UCSD-AML1 (cell line): ENCODE results near the gene PABPN1.

ENCODE experiments used
- DNase-seq: peaks from one replicate; lab custom pipeline; 2025; ENCODE audit not compliant: unreplicated experiment; lab: John Stamatoyannopoulos, UW

PABPN1 gene

DNA sequence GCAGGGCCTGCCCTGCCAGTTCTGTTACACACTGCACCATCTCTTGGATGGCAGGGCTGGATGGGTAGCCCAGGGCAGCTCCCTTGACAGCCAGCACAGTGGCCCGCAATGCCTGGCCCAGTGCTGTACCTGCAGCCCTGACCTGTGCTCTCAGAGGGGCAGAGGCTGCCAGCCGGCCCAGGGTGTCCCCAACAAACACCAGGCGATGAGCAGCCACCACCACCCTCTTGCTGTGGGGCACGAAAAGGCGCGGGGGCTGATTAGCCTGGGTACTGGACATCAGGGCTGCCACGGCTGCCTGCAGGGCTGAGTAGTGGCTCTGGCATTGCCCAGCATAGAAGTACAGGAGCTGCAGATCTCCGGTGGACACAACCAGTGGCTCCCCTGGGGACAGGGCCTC, 36.0 kb downstream of the PABPN1 start:
- no peak for DNase-seq

DNA sequence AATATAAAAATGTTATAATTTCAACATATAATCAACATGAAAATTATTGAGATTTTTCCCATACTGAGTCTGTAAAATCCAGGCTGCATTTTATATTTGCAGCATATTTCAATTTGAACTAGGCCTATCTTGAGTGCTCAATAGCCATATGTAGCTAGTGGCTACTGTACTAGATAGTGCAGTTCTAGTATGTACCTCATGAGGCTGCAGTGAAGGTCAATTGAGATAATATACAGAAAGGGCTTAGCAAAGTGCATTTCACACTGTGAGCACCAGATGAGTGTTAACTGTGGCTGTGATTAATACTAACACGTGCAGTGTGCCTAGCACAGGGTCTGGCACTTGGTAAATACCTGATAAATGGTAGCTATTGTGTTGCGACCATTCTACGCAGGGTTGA, 36.8 kb downstream of the PABPN1 start:
- DNase-seq: no peak

DNA sequence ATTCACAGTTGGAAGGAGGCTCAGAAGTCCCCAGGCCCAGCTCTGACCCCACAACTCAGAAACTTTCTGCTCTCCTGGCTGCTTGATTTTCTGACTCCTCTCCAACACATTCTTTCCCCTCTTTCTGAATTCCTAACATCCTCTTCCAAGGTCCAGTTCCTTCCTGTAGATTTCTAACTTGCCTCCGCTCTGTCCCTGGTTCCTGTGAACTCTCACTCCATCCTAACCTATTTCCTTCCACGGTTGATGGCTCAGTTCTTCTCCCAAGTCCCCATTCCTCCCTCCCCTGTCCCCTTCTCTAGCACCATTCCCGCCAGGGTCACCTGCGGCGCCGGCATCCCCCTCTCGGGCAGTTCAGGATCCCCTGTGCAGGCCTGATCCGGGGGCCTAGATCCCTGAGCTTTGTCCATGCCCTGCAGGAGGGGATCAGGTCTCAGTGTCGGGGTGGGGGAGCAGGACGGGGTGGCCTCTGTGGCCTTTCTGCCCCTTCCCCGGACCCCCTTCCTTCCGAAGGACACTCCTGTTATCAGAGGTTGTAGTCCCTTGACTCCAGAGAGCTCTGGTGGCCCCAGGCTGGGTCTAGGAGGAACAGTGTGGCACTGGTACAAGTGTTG, 37.4 kb downstream of the PABPN1 start:
- DNase-seq: no peak

DNA sequence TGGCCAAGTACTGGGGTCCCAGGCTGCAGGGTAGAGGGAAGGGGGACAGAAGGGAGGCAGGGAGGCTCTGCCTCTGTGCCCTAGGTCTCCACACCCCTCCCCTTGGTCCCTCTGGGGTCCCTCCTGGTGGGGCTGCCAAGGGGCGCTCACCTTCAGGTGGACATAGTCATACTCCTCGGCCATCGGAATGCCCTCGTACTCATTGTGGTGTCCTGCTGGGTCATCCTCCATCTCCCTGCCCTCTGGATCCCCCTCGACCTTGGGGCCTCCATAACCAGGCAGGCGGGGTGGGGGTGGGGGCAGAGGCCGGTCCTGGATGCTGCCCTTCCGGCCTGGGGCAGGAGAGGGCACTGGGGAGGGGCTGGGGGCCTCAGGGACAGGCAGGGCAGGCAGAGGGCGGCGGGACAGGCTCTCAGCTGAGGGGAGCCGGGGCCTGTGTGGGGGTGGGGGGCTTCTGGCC, 37.9 kb downstream of the PABPN1 start:
- no peak for DNase-seq

DNA sequence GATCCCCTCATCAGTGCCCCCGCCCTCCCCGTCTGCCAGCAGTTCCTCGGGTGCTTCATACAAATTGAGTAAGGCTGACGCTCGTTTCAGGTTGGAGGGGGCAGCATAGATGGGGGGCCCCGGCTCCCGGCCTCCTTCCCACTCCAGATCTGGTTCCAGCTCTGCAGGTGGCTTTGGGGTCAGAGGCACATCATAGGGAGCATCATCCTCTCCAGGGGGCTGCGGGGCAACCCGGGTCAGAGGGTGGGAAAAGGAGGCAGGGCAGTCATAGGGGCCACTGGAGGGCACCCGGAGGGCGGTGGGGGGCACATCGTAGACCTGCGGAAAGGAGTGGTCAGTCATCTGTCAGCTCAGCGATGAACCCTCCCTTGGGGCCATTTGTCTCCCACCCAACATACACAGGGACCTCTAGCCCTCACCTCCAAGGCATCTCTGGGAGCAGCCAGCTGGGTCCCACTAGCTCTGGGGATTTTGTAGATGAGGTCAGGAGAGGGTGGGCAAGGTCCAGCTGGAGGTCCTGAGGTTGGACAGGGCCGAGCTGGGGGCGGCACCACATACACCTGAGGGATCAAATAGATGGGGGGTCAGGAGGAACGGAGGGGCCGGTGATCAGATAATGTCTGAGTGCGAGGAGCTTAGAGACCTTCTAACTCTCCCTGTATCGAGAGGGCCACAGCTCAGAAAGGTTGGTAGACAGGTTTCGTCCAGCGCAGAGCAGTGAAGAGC, 38.6 kb downstream of the PABPN1 start:
- DNase-seq: no peak

DNA sequence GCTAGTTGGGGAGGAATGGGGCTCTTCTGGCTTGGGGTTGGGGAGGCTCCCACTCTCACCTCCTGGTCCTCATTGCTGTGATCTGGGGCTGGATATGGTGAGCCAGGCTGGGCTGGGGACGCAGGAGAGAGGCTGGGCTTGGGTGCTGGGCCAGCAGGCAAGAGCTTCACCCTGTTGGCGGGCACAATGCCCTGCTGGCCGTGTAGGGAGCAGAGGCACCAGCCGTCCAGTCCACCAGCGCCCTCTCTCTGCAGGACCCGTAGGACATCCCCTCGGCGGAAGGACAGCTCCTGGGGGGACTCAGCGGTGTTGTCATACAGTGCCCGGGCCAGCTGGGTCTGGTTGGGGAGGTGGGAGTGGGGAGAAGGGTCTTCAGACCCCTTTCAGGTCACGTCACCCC, 39.2 kb downstream of the PABPN1 start:
- no peak for DNase-seq

DNA sequence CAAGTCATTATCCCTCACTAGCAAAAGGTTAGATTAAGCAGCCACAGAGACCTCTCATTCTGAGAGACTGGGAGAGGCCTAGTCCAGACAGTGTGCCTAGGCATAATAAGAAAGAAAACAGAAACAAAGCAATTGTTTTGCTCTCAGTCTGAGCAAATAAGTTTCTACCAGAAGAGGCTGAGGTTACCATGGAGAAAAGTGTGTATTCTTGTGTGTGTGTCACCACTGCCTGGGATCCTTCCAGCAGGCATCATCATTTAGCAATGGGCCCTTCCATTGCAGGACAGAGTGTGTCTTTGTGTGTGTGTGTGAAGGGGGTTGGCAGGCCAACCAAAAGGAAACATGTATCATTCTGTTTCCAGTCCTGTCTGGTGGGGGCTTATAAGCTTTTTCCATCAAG, 40.1 kb downstream of the PABPN1 start:
- DNase-seq: no peak

DNA sequence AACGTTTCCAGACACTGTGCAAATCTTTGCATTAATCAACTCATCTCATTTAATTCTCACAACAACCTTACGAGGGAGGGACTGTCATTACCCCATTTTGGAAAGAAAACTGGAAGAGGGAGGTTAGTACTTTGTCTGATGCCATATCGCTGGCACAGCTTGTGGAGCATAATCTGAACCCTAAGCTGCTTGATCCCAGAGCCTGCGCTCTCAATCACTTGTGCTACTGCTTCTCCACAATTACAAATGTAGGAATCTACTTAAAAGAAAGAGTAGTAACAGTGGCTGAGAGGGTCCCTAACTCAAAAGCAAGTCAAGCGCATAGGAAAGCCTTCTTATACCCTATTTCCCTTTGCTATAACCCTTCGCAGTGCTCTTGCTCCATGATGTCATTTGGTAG, 40.5 kb downstream of the PABPN1 start:
- DNase-seq: no peak

DNA sequence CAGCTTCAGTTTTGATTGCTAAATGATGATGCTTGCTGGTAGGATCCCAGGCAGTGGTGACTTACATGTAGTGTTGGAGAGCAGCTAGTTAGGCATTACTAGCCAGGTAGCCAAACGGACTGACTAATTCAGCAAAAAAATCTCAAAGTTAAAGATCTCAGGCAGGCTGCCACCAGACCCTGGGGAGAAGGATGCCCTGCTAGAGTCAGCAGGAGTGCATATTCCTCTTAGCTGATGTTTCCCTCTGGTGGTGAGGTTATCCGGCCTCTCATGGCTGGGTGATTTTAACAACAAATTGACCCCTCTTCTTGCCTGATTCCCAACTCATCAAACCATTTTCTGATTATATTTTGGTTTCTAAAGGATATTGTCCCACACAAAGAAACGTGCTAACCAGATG, 40.9 kb downstream of the PABPN1 start:
- DNase-seq: no peak

DNA sequence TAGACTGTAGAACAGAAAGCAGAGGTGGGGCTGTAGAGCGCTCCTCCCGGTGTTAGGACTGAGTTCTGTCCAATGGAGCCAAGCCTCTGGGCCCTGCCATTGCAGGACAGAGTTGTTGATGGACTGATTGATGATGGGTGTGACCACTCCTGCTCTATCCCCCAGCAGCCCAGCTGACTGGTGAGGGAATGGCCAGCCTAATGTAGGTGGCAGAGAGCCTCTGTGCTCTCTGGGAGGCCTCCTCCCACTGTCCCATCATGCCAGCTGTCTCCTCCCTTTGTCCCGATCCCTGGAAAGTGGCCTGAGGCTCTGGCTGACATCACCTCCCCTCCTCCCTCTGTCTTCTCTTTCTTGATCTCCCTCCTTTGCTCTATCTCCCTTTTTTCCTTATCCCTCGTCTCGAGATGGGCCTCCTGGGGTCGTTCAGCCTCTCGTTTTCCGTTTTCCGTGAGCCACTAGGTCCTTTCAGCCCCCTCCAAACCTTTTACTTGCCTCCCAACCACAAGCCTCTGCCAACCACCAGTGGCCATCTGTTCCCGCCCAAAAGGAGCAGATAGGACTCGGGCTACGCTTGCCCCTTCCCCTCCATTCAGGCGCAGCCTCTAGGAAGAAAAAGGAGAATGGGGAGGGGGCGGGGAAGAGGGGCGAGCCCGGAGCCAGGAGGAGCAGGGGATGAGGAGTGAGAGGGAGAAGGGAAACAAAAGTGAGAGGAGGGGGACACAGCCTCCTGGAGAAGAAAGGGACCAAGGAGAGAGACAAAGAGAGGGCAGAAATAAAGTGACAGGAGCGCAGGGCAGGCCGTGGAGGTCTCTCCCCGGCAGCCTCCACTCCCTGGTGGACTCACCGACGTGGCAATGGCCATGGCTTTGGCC, 43.1 kb downstream of the PABPN1 start:
- no peak for DNase-seq

DNA sequence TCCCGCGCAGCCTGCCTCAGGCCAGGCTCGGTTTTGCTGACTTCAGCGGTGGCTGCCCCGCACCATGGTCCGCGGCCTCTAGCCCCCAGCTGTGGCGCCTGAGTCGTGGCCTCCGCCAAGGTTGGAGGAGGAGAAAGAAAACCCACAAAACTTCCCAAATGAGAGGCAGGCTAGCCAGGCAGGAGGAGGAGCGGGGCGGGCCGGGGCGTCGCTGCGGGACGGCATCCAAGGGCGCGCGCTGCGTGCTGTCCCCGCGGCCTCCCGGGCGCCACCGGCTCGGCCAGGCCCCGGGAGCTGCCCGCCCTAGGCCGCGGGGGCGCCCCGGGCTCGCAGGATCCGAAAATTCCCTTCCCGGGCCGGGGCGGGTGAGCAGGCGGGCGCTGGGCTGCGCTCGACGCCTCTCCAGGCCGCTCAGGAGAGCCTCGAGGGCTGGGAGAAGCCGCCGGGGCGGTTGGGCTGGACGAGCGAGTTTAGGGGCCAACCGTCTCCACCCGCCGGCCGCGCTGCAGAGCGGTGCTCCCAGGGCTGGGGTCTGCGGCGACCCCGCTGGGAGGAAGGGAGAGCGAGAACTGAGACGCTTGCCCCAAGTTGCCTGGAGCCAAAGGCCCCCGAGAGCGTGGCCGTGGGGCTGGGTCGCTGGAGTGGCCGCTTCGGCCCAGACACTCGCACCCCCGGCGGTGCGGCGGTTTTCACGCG, 43.9 kb downstream of the PABPN1 start, which contains the start of gene EFS:
TSS of gene EFS (minus strand) at position 137 of the 696 bp plus-strand sequence. CDS start 147 bp downstream, outside the sequence.
- no peak for DNase-seq

DNA sequence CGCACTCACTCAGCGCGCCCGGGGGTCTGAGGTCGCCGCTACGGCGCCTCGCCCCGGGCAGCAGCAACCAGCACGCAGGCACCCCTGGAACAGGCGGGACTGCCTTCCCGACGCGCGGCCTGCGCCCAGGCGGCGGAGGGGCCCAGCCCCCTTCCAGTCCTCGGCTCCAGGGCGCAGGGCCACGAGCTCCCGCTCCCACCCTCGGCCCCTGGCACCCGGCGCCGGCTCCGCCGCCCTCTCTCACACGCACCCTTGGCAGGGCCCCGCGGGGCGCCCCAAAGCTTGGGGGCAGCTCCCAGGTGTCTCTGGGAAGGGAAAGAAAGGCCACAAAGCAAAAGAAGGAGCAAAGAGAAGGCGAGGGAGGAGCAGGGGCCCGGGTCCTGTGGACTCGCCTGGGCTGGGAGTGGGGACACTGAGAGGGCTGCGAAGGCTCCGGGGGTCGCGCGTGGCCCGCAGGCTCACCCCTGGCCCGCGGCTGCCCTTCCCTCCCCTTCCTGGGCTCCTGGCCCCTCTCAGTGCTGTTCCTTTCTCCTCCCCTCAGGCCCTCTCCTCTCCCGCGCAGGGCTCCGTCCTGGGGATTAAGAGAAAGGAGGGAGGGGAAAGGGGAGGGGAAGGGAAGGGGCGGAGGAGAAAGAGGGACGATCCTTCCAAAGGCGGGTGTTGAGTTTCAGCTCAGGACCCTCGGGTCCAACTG, 44.6 kb downstream of the PABPN1 start:
- DNase-seq: no peak

DNA sequence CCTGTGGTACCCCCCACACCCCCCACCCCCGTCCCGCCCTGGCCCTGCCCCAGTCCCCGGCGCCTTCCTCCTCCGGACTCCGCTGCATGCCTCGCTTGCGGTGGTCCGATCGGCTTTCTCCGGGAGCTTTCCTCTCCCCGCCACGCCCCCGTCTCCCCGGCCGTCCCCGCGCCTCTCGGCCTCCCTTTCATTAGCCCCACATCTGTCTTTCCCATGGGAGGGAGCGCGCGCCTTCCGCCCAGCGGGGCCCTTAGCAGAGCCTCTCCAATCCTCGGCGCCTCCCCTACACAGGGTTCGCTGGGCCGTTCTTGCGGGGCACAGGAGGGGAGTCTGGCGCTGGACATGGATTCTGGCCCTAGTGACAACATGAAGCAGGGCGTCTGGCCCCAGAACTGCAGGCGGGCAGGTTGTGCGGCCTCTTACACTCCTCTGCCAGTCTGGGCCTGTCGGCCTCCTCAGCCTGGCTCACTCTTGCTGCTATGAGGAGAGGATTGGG, 45.2 kb downstream of the PABPN1 start:
- no peak for DNase-seq

DNA sequence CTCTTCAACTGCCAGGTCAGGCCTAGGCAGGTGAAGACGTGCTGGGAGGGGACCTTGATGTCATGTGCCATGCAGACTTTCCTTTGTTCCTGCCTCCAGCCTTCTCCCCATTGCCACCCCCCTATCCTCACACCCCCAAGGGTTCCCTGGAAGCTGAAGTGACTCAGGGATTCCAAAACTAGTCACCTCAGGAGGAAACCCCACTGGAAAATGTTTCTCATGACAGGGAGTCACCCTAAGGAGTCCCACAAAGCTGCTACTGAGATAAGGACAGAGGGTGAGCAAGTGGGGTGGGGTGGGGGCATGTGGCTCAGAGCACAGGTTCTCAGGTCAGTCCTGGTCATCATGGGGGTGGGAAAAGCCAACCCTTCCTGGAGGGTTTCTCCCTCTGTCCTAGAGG, 49.0 kb downstream of the PABPN1 start:
- DNase-seq: no peak

DNA sequence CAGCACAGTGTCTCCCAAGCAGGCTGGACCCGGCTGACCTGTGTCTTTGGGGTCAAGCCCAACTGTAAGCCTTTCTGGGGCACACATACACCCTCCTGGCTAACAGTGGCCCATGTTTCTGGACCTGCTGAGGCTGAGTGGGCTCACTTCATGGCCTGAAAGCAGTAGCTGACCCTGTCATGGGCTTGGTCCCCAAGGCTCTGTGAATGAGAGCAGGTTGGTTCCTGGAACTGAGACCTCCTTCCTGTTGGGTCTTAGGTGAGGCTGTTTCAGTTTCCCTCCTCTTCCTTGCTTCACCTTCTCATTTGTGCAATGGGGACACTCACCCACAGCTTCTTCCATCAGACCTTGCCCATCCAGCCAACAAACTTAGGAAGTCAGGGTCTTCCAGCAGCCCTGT, 50.6 kb downstream of the PABPN1 start:
- DNase-seq: no peak

DNA sequence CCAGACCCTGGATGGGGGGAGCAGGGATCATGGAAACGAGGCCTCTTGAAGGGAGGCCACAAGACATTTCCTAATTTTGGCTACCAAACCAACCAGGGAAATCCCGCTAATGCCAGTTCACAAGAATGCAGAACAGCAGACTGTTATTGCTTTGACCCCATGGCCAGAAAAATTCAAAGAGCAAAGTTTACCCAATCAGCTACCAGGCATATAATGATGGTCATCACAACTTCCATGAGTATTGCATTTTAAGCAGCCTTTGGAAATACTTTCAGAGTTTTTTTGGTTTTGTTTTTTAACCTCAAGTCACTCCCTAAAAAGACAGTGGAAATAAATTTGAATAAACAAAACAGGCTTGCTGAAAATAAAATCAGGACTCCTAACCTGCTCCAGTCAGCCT, 51.3 kb downstream of the PABPN1 start, which contains the start of gene IL25:
TSS of gene IL25 (plus strand) at position 301 of the 400 bp plus-strand sequence.
- DNase-seq: no peak

DNA sequence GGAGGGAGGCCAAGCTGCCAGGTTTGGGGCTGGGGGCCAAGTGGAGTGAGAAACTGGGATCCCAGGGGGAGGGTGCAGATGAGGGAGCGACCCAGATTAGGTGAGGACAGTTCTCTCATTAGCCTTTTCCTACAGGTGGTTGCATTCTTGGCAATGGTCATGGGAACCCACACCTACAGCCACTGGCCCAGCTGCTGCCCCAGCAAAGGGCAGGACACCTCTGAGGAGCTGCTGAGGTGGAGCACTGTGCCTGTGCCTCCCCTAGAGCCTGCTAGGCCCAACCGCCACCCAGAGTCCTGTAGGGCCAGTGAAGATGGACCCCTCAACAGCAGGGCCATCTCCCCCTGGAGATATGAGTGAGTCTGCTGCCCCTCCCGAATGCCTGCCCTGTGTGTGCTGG, 51.8 kb downstream of the PABPN1 start:
- no peak for DNase-seq
